CD8-positive, alpha-beta memory T cell (primary cell): ENCODE data around the gene SEC14L5. TPM values are rescaled to one million over a fixed set of nuclear protein-coding genes. Genes with fewer than 3 reads are reported as not detected.
A peak's percentile ranks its signal among the peaks of the same experiment; 100 is the strongest.

ENCODE experiments used
- CTCF ChIA-PET: fragments of 350-600 bp; sonication (Branson Sonifier 250); formaldehyde crosslinking; loops from one replicate; lab custom pipeline; 2021; ENCODE audit warnings: antibody characterized with exemption; lab: Charles Lee
- POLR2A ChIA-PET: fragments of 350-600 bp; sonication (Branson Sonifier 250); formaldehyde crosslinking; loops from one replicate; lab custom pipeline; 2021; ENCODE audit warnings: antibody characterized with exemption; lab: Charles Lee
- DNase-seq, 5 donors: peaks; one replicate each; pipeline versions ENCODE4 v3.0.0 to v3.0.0-alpha.2; 2020 to 2022; ENCODE audit warnings: mixed read lengths in 1 of 5
- H3K27ac ChIP-seq: one replicate; pipeline ENCODE4 v1.7.0; 2013; ENCODE audit warnings: low read depth, mild to moderate bottlenecking, low read length, moderate library complexity
- H3K27me3 ChIP-seq: 2 replicates; pipeline ENCODE4 v1.7.0; 2013; ENCODE audit warnings: low read length, mild to moderate bottlenecking; ENCODE audit not compliant: insufficient read depth, poor library complexity, severe bottlenecking
- H3K36me3 ChIP-seq: 2 replicates; pipeline ENCODE4 v1.7.0; 2013; ENCODE audit warnings: mild to moderate bottlenecking, low read length, moderate library complexity; ENCODE audit not compliant: insufficient read depth
- H3K4me1 ChIP-seq: 2 replicates; pipeline ENCODE4 v1.7.0; 2013; ENCODE audit warnings: mild to moderate bottlenecking, low read length, moderate library complexity; ENCODE audit not compliant: insufficient read depth
- H3K4me3 ChIP-seq: 2 replicates; pipeline ENCODE4 v1.7.0; 2013; ENCODE audit warnings: mild to moderate bottlenecking, low read length
- H3K9me3 ChIP-seq: 2 replicates; pipeline ENCODE4 v1.7.0; 2013; ENCODE audit warnings: mild to moderate bottlenecking, low read length
- H3K27ac Mint-ChIP-seq, 8 donors: one replicate each; pipeline ENCODE4 v1.8.0; 2020 to 2021; ENCODE audit warnings: mixed read lengths in 8 of 8, mild to moderate bottlenecking in 6 of 8, inconsistent platforms in 3 of 8, moderate library complexity in 3 of 8
- H3K27me3 Mint-ChIP-seq, 2 donors: one replicate each; pipeline ENCODE4 v1.8.0; 2020 to 2021; ENCODE audit warnings: mixed read lengths in 2 of 2, mild to moderate bottlenecking in 1 of 2, moderate library complexity in 1 of 2
- H3K36me3 Mint-ChIP-seq, 3 donors: one replicate each; pipeline ENCODE4 v1.8.0; 2020 to 2021; ENCODE audit warnings: mixed read lengths in 3 of 3, inconsistent platforms in 1 of 3, mild to moderate bottlenecking in 1 of 3
- H3K4me1 Mint-ChIP-seq, 3 donors: one replicate each; pipeline ENCODE4 v1.8.0; 2020 to 2021; ENCODE audit warnings: mixed read lengths in 3 of 3, inconsistent platforms in 1 of 3, mild to moderate bottlenecking in 1 of 3
- H3K4me3 Mint-ChIP-seq, 7 donors: one replicate each; pipeline ENCODE4 v1.8.0; 2020 to 2021; ENCODE audit warnings: mixed read lengths in 7 of 7, mild to moderate bottlenecking in 6 of 7, moderate library complexity in 4 of 7, inconsistent platforms in 2 of 7
- H3K9me3 Mint-ChIP-seq, 5 donors: one replicate each; pipeline ENCODE4 v1.8.0; 2020 to 2022; ENCODE audit warnings: mixed read lengths in 5 of 5, mild to moderate bottlenecking in 3 of 5, moderate library complexity in 2 of 5, inconsistent platforms in 1 of 5
- polyA plus RNA-seq: library from polyadenylated mRNA; unstranded; fragments of 300-500 nt; fragmentation: Illumina TruSeq; gene quantifications from one replicate; pipeline ENCODE4 v1.2.3, GENCODE V29; 2021
- total RNA-seq, 2 experiments: library from RNA; stranded (reverse); gene quantifications; one replicate each; pipeline ENCODE4 v1.2.3, GENCODE V29; 2021

SEC14L5 gene
- total RNA-seq: not detected
- not detected for polyA plus RNA-seq

GRCh38 chr16:4957720-4958509, at the start of gene SEC14L5:
Gene SEC14L5, plus strand, starts transcription at chr16:4958330. Its CDS starts 994 bp downstream, at chr16:4959324.
- peaks cover 21 to 23% (median 22%) of the 10 kb centered on the region in 3 donors for H3K4me1 Mint-ChIP-seq
- H3K9me3 ChIP-seq: no peaks in the 10 kb centered on the region
- peaks cover 35 to 73% of the 10 kb centered on the region in 2 donors for H3K27me3 Mint-ChIP-seq
- peak within 1 kb of the TSS; percentile 58 for H3K4me3 ChIP-seq
- peak within 1 kb of the TSS in 3 of 8 donors; percentile 9 to 83 (median 78) for H3K27ac Mint-ChIP-seq
- no peaks in the 10 kb centered on the region for H3K36me3 Mint-ChIP-seq
- H3K27ac ChIP-seq: no peak within 1 kb of the TSS
- H3K4me3 Mint-ChIP-seq: peak within 1 kb of the TSS; percentile 40 to 84 (median 79)
- H3K27me3 ChIP-seq: peaks cover 20% of the 10 kb centered on the region
- H3K36me3 ChIP-seq: no peaks in the 10 kb centered on the region
- ChIA-PET CTCF (no interaction called here), POLR2A (no interaction called here)
- peak; percentile 78 to 88 (median 82) for DNase-seq
- H3K4me1 ChIP-seq: peaks cover 13% of the 10 kb centered on the region
- no peaks in the 10 kb centered on the region for H3K9me3 Mint-ChIP-seq

DNA sequence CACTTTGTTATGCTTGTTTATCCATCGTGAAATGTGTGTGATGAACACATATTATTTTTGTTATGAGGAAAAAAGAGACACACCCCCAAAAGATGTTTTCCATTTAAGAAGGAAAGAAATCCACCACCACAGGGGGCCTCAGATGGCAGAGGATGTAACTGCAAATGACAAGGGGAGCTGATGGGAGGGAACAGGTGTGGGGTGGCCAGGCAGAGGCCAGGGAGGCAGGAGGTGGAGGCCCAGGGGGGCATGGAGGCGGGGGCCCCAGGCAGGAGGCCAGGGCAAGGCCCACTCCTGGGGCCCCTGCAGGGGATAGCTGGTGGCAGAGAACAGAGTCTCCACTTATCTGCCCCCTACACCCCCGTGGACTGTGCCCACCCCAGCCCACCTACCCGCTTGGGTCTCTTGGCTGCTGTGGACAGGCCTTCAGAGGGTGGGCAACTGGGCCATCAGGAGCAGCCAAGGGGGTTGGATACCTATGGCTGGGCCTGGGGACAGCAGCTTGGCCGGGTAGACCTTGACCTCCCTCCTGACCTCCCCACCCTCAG, 49.2 kb upstream of the SEC14L5 start:
- Mint-ChIP-seq H3K4me1 (no peaks in the 10 kb centered on the region), H3K36me3 (no peaks in the 10 kb centered on the region), H3K9me3 (no peaks in the 10 kb centered on the region), H3K27ac (no peak overlapping the region), H3K4me3 (no peak overlapping the region), H3K27me3 (peaks cover 8 to 25% of the 10 kb centered on the region in 2 donors)
- H3K36me3 ChIP-seq: no peaks in the 10 kb centered on the region
- H3K4me3 ChIP-seq: no peak overlapping the region
- no peaks in the 10 kb centered on the region for H3K4me1 ChIP-seq
- no peak overlapping the region for H3K27ac ChIP-seq
- no peak for DNase-seq
- no peaks in the 10 kb centered on the region for H3K27me3 ChIP-seq
- CTCF ChIA-PET: no interaction called here
- no peaks in the 10 kb centered on the region for H3K9me3 ChIP-seq
- POLR2A ChIA-PET: no interaction called here

DNA sequence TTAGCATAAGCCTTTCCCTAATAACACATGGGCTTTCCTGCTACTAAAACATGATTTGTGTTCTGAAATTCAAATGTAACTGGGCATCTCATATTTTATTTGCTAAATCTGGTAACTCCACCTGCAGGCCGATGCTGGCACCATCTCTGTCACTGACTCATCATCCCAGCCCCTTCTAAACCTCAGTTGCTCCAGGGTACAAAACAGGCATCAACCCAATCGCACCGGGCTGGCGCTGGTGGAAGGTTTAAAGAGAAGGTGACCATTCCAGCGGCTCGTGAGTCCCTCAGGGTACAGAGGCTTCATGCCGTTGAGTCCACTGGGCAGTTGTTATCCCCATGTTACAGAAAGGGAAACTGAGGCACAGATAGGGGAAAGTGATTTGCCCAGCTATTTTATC, 48.3 kb upstream of the SEC14L5 start:
- Mint-ChIP-seq H3K36me3 (no peaks in the 10 kb centered on the region), H3K4me1 (no peaks in the 10 kb centered on the region), H3K27ac (no peak overlapping the region), H3K27me3 (peaks cover 8 to 19% of the 10 kb centered on the region in 2 donors), H3K9me3 (no peaks in the 10 kb centered on the region), H3K4me3 (no peak overlapping the region)
- Histone ChIP-seq H3K4me1 (no peaks in the 10 kb centered on the region), H3K9me3 (no peaks in the 10 kb centered on the region), H3K27ac (no peak overlapping the region), H3K36me3 (no peaks in the 10 kb centered on the region), H3K4me3 (no peak overlapping the region), H3K27me3 (no peaks in the 10 kb centered on the region)
- POLR2A ChIA-PET: no interaction called here
- CTCF ChIA-PET: no interaction called here
- no peak for DNase-seq

DNA sequence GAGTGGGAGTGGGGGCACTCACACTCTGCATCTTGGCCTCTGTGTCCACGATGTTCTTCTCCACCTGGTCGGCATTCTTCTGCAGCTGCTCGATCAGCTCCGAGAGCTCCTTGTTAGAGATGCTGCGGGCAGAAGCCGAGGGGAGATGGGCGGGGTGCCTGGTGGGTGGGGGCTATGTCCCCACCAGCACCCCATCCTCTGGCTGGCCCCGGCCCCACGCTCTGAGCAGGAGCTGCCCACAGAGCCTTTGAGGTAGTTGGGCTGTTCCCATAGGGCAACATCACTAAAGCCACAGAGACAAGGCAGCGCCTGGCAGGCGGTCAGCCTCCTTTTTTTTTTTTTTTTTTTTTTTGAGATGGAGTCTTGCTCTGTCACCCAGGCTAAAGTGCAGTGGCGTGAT, 47.3 kb upstream of the SEC14L5 start:
- H3K27me3 Mint-ChIP-seq: peaks cover 8 to 11% of the 10 kb centered on the region in 2 donors
- H3K4me1 ChIP-seq: no peaks in the 10 kb centered on the region
- no peak overlapping the region for H3K27ac Mint-ChIP-seq
- no peaks in the 10 kb centered on the region for H3K4me1 Mint-ChIP-seq
- H3K4me3 ChIP-seq: no peak overlapping the region
- H3K4me3 Mint-ChIP-seq: no peak overlapping the region
- POLR2A ChIA-PET: no interaction called here
- no peaks in the 10 kb centered on the region for H3K9me3 Mint-ChIP-seq
- no peaks in the 10 kb centered on the region for H3K9me3 ChIP-seq
- DNase-seq: no peak
- no peak overlapping the region for H3K27ac ChIP-seq
- H3K36me3 Mint-ChIP-seq: no peaks in the 10 kb centered on the region
- no peaks in the 10 kb centered on the region for H3K36me3 ChIP-seq
- H3K27me3 ChIP-seq: no peaks in the 10 kb centered on the region
- CTCF ChIA-PET: no interaction called here

- Histone ChIP-seq H3K9me3 (no peaks in the 10 kb centered on the region), H3K27me3 (no peaks in the 10 kb centered on the region), H3K36me3 (no peaks in the 10 kb centered on the region), H3K4me1 (no peaks in the 10 kb centered on the region), H3K4me3 (no peak overlapping the region), H3K27ac (no peak overlapping the region)
- no peak for DNase-seq
- ChIA-PET POLR2A (no interaction called here), CTCF (no interaction called here)
- Mint-ChIP-seq H3K36me3 (no peaks in the 10 kb centered on the region), H3K4me3 (no peak overlapping the region), H3K27me3 (peaks cover 5 to 7% of the 10 kb centered on the region in 2 donors), H3K9me3 (no peaks in the 10 kb centered on the region), H3K27ac (no peak overlapping the region), H3K4me1 (no peaks in the 10 kb centered on the region)
These were observed 46.2 kb upstream of the SEC14L5 start for GRCh38 chr16:4911970-4912386.

GRCh38 chr16:4913130-4913773, 44.9 kb upstream of the SEC14L5 start:
- H3K36me3 Mint-ChIP-seq: no peaks in the 10 kb centered on the region
- H3K4me1 Mint-ChIP-seq: no peaks in the 10 kb centered on the region
- no peak overlapping the region for H3K27ac ChIP-seq

DNA sequence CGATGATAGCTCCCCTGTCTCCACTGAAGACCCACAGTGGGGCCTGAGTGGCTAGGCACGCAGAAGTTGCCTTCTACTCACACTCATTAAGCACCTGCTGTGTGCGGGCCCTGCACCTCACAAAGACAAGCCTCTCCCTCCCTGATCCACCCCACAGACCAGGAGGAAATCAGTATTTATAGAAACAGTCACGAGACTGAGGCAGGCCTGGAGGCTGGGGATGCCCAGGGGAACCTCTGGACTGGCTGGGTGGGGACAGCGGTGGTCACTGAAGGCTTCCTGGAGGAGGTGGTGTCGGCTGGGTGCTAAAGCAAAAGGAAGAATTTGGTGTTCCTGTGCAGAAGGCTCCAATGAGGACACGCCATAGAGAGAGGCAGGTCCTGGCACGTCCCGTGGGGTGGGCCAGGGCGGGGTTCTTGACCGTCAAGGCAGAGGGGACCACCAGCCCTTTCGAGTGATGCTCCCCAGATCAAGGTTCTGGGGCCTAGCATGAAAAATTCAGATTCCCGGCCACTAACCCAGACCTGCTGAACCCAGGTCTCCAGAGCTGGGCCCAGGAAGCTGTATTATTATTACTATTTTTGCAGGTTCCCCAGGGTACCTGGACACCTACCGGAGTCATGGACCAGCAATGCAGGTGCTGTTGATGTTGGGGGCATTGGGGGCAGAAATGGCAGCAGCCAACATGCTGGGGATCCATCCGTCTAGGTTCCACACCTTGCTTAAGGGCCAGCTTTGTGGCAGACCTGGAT, 44.2 kb upstream of the SEC14L5 start:
- POLR2A ChIA-PET: no interaction called here

More at GRCh38 chr16:4913130-4913773, 44.9 kb upstream of the SEC14L5 start:
- Histone ChIP-seq H3K27me3 (no peaks in the 10 kb centered on the region), H3K36me3 (no peaks in the 10 kb centered on the region), H3K4me3 (no peak overlapping the region), H3K9me3 (no peaks in the 10 kb centered on the region), H3K4me1 (no peaks in the 10 kb centered on the region)
- Mint-ChIP-seq H3K27ac (peak overlapping the region in 3 of 8 donors; percentile 8 to 19 (median 15)), H3K27me3 (peaks cover 7 to 12% of the 10 kb centered on the region in 2 donors), H3K4me3 (no peak overlapping the region), H3K9me3 (no peaks in the 10 kb centered on the region)
- CTCF ChIA-PET: no interaction called here
- DNase-seq: no peak
- POLR2A ChIA-PET: no interaction called here

More for the DNA sequence above, 44.2 kb upstream of the SEC14L5 start:
- Mint-ChIP-seq H3K9me3 (no peaks in the 10 kb centered on the region), H3K36me3 (no peaks in the 10 kb centered on the region), H3K27me3 (peaks cover 7 to 12% of the 10 kb centered on the region in 2 donors), H3K4me1 (no peaks in the 10 kb centered on the region), H3K27ac (no peak overlapping the region), H3K4me3 (no peak overlapping the region)
- Histone ChIP-seq H3K4me1 (no peaks in the 10 kb centered on the region), H3K4me3 (no peak overlapping the region), H3K27ac (no peak overlapping the region), H3K27me3 (no peaks in the 10 kb centered on the region), H3K9me3 (no peaks in the 10 kb centered on the region), H3K36me3 (no peaks in the 10 kb centered on the region)
- no peak for DNase-seq
- CTCF ChIA-PET: interaction anchor here (0.5 kb wide), 1 partner anchor 148 kb away, joined by 3 read pairs; no protein-coding TSS in a partner anchor
